OCI-LY1 (cell line): ENCODE data around the gene LRFN2.

Experiments
- H2AFZ ChIP-seq: fragments of 200-600 bp; sonication (generic), shearing (Covaris generic); 2 replicates; pipeline ENCODE4 v1.6.0; 2014; ENCODE audit warnings: antibody characterized with exemption, mild to moderate bottlenecking, low read length
- H3F3A ChIP-seq: fragments of 200-600 bp; sonication (generic), shearing (Covaris generic); 2 replicates; pipeline ENCODE4 v1.6.0; 2014; ENCODE audit warnings: mild to moderate bottlenecking, antibody characterized with exemption, low read length, moderate library complexity; ENCODE audit not compliant: insufficient read depth
- H3K27ac ChIP-seq: fragments of 200-600 bp; sonication (generic); 2 replicates; pipeline ENCODE4 v1.5.1; 2014; ENCODE audit warnings: low read length, mixed run types, mild to moderate bottlenecking, low read depth; ENCODE audit not compliant: poor library complexity, severe bottlenecking
- H3K27me3 ChIP-seq: fragments of 200-600 bp; sonication (generic); 2 replicates; pipeline ENCODE4 v1.6.0; 2014; ENCODE audit warnings: antibody characterized with exemption, mild to moderate bottlenecking, low read length, moderate library complexity; ENCODE audit not compliant: insufficient read depth
- H3K36me3 ChIP-seq: fragments of 200-600 bp; sonication (generic); 2 replicates; pipeline ENCODE4 v1.6.1; 2014; ENCODE audit warnings: mild to moderate bottlenecking, antibody characterized with exemption, low read length, moderate library complexity, mixed read lengths; ENCODE audit not compliant: insufficient read depth
- H3K4me1 ChIP-seq: fragments of 200-600 bp; sonication (generic); 2 replicates; pipeline ENCODE4 v1.5.1; 2014; ENCODE audit warnings: mild to moderate bottlenecking, low read length, moderate library complexity; ENCODE audit not compliant: insufficient read depth, severe bottlenecking
- H3K4me2 ChIP-seq: fragments of 200-600 bp; sonication (generic), shearing (Covaris generic); 2 replicates; pipeline ENCODE4 v1.6.1; 2014; ENCODE audit warnings: low read length
- H3K4me3 ChIP-seq: fragments of 200-600 bp; sonication (generic); 2 replicates; pipeline ENCODE4 v1.5.1; 2014; ENCODE audit warnings: low read length, low read depth, mild to moderate bottlenecking, mixed read lengths; ENCODE audit not compliant: poor library complexity, severe bottlenecking
- H3K79me2 ChIP-seq: fragments of 200-600 bp; shearing (Covaris generic); 2 replicates; pipeline ENCODE4 v1.6.1; 2016; ENCODE audit warnings: mixed run types, low read length, mixed read lengths; ENCODE audit not compliant: insufficient read depth
- H3K9ac ChIP-seq: fragments of 200-600 bp; sonication (generic), shearing (Covaris generic); 2 replicates; pipeline ENCODE4 v1.6.1; 2014; ENCODE audit warnings: mild to moderate bottlenecking, low read length, mixed read lengths
- H3K9me2 ChIP-seq: fragments of 200-600 bp; sonication (generic), shearing (Covaris generic); 2 replicates; pipeline ENCODE4 v1.6.1; 2014; ENCODE audit warnings: low read depth, mild to moderate bottlenecking, low read length, mixed read lengths
- H3K9me3 ChIP-seq: fragments of 200-600 bp; shearing (Covaris generic); 2 replicates; pipeline ENCODE4 v1.6.1; 2014; ENCODE audit warnings: low read length, mixed read lengths
- H4K20me1 ChIP-seq: fragments of 200-600 bp; sonication (generic), shearing (Covaris generic); 2 replicates; pipeline ENCODE4 v1.6.0; 2016; ENCODE audit warnings: mild to moderate bottlenecking, low read length; ENCODE audit not compliant: insufficient read depth
- EZH2 ChIP-seq: fragments of 200-600 bp; sonication (generic), shearing (Covaris generic); IDR thresholded peaks from 2 replicates; pipeline ENCODE4 v1.8.0; 2017; ENCODE audit warnings: borderline replicate concordance, mixed run types, mild to moderate bottlenecking, antibody characterized with exemption, low read length, moderate library complexity, mixed read lengths
- TF ChIP-seq, protein P1 (sequence below): fragments of 200-600 bp; sonication (generic), shearing (Covaris generic); IDR thresholded peaks from 2 replicates; pipeline ENCODE4 v1.5.1; 2017; ENCODE audit warnings: mild to moderate bottlenecking, antibody characterized with exemption, low read length, moderate library complexity, mixed read lengths

LRFN2 gene

DNA sequence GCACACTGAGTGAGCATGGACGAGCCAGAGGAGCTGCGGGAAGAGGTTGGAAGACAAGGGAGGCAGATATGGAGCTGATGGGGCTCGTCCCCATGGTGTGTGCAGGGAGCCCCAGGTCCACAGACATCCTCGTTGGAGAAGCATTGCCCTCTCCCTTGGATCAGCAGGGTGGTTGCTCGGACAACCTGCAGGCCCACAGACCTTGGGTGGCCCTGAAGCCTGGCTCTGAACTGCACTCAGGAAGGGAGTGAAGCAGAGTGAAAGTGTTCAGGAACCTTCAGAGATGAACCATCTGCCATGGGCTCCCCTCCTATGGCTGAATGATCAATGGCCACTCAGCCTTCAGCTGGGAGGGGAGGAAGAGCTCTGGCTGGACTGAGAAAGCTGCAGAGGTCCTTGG lies 43.3 kb upstream of the LRFN2 start:
- no peaks in the 10 kb centered on the region for H4K20me1 ChIP-seq
- no peak overlapping the region for H2AFZ ChIP-seq
- H3K9me2 ChIP-seq, result no peaks in the 10 kb centered on the region
- H3K36me3 ChIP-seq, result no peaks in the 10 kb centered on the region
- H3K4me2 ChIP-seq, result no peak overlapping the region
- no peaks in the 10 kb centered on the region for H3K4me1 ChIP-seq
- no peak overlapping the region for H3K27ac ChIP-seq
- H3K9me3 ChIP-seq, result peaks cover 2% of the 10 kb centered on the region; the same call in 1 of the 2 replicates
- H3K4me3 ChIP-seq, result no peak overlapping the region
- TF ChIP-seq EZH2, result no peak
- TF ChIP-seq, protein P1, sequence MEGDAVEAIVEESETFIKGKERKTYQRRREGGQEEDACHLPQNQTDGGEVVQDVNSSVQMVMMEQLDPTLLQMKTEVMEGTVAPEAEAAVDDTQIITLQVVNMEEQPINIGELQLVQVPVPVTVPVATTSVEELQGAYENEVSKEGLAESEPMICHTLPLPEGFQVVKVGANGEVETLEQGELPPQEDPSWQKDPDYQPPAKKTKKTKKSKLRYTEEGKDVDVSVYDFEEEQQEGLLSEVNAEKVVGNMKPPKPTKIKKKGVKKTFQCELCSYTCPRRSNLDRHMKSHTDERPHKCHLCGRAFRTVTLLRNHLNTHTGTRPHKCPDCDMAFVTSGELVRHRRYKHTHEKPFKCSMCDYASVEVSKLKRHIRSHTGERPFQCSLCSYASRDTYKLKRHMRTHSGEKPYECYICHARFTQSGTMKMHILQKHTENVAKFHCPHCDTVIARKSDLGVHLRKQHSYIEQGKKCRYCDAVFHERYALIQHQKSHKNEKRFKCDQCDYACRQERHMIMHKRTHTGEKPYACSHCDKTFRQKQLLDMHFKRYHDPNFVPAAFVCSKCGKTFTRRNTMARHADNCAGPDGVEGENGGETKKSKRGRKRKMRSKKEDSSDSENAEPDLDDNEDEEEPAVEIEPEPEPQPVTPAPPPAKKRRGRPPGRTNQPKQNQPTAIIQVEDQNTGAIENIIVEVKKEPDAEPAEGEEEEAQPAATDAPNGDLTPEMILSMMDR, result no peak
- no peaks in the 10 kb centered on the region; the same call in 1 of the 2 replicates for H3K27me3 ChIP-seq
- no peaks in the 10 kb centered on the region for H3F3A ChIP-seq
- H3K9ac ChIP-seq, result no peak overlapping the region
- no peaks in the 10 kb centered on the region for H3K79me2 ChIP-seq

DNA sequence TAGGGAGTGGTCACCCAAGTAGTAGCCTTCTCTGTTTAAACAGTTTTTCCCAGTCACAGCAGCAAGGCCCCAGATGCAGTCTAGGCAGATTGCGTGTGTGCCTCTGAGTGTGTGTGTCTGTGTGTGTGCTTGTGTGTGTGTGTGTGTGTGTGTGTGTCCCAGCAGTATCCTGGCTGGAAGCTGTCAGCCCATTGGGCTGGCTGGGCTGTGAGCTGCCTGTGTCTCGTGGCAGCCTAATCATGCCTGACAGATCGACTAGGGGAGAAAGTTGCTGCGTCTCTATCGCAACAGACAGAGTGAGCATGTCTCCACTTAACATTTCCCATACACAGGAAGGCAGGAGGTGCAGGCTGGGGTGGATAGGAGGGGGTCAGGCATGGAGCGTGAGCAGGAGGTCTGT lies 42.9 kb upstream of the LRFN2 start:
- Histone ChIP-seq H4K20me1 (no peaks in the 10 kb centered on the region), H3K4me1 (no peaks in the 10 kb centered on the region), H3F3A (no peaks in the 10 kb centered on the region), H3K79me2 (no peaks in the 10 kb centered on the region), H3K4me3 (no peak overlapping the region), H3K9me2 (no peaks in the 10 kb centered on the region), H3K27ac (no peak overlapping the region), H2AFZ (no peak overlapping the region), H3K4me2 (no peak overlapping the region), H3K9ac (no peak overlapping the region), H3K9me3 (peaks cover 2% of the 10 kb centered on the region; the same call in 1 of the 2 replicates), H3K27me3 (no peaks in the 10 kb centered on the region; the same call in 1 of the 2 replicates), H3K36me3 (no peaks in the 10 kb centered on the region)
- TF ChIP-seq EZH2, result no peak
- TF ChIP-seq, protein P1, result no peak

DNA sequence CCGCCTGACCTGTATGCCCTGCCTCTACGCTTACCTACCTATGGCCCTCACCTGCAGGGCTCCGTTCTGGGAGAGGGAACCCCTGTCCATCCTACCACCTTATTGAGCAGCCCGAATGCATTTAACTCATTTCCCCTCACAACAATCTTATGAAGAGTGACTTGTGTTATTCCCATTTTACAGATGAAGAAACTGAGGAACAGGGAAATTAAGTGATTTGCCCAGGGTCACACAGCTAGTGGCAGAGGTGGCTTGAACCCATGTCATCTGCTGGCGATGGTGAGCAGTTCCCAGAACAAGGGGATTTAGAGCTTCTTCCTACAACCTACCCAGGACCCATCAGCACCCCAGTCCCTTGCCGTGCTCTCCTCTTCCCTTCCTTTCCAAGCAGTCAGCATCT lies 42.3 kb upstream of the LRFN2 start:
- Histone ChIP-seq H3K9me2 (no peaks in the 10 kb centered on the region), H3K27ac (no peak overlapping the region), H3K27me3 (no peaks in the 10 kb centered on the region; the same call in 1 of the 2 replicates), H3K4me2 (no peak overlapping the region), H3K79me2 (no peaks in the 10 kb centered on the region), H3K4me3 (no peak overlapping the region), H3F3A (no peaks in the 10 kb centered on the region), H3K9me3 (peaks cover 2% of the 10 kb centered on the region; the same call in 1 of the 2 replicates), H3K36me3 (no peaks in the 10 kb centered on the region), H2AFZ (no peak overlapping the region), H4K20me1 (no peaks in the 10 kb centered on the region), H3K4me1 (no peaks in the 10 kb centered on the region), H3K9ac (no peak overlapping the region)
- TF ChIP-seq EZH2, result no peak
- TF ChIP-seq, protein P1, result no peak
